ENCODE data around the gene PSKH1. TPM values are rescaled to one million over a fixed set of nuclear protein-coding genes. Genes with fewer than 3 reads are reported as not detected.

Gene PSKH1
- polyA plus RNA-seq, 2 of the 4 experiments (the other 2 are of a cell fraction): 15.1 to 15.8 TPM

DNA sequence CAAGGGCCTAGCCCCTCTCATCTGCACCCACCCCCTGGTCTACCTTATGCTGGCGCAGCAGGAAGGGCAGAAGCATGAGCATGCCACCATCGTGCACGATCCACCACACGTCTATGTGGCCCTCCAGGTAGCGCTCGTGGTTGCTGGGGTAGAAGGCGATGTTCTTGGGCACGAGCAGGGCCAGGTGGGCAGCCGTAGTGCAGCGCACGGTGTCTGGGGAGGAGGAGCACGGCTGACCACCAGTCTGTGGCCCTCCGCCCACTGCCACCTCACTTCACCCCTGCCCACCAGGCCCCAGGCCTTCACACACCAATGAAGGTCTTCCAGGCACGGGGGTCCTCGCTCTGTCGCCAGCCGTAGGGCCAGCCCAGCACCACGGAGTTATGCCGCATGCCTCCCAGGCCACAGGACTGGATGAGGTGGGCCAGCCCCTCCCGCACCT is 53.1 kb downstream of the PSKH1 start:
- TF ChIP-seq ZSCAN20 (CRISPR knock-in tag; IDR thresholded peaks at IDR 0.05) (no peak), BHLHE40 (IDR thresholded peaks at IDR 0.05; ENCODE audit: low read depth, low read length) (no peak), POLR2AphosphoS2 (conservative IDR thresholded peaks at IDR 0.05; ENCODE audit: low read length) (no peak), ZC3H11A (IDR thresholded peaks at IDR 0.05) (no peak), RNF2 (IDR thresholded peaks at IDR 0.05; ENCODE audit: borderline replicate concordance, low read depth) (no peak), POLR2A (IDR thresholded peaks at IDR 0.05; ENCODE audit: low read length) (no peak; the same call in 1 of the 2 replicates), MAZ (IDR thresholded peaks at IDR 0.05; ENCODE audit: borderline replicate concordance, low read depth, low read length) (no peak), GATA3 (IDR thresholded peaks at IDR 0.05; ENCODE audit: borderline replicate concordance) (no peak)
- TF ChIP-seq, protein P1, sequence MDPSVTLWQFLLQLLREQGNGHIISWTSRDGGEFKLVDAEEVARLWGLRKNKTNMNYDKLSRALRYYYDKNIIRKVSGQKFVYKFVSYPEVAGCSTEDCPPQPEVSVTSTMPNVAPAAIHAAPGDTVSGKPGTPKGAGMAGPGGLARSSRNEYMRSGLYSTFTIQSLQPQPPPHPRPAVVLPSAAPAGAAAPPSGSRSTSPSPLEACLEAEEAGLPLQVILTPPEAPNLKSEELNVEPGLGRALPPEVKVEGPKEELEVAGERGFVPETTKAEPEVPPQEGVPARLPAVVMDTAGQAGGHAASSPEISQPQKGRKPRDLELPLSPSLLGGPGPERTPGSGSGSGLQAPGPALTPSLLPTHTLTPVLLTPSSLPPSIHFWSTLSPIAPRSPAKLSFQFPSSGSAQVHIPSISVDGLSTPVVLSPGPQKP (IDR thresholded peaks at IDR 0.05; ENCODE audit: low read depth, low read length): no peak
- TF ChIP-seq, protein P2, sequence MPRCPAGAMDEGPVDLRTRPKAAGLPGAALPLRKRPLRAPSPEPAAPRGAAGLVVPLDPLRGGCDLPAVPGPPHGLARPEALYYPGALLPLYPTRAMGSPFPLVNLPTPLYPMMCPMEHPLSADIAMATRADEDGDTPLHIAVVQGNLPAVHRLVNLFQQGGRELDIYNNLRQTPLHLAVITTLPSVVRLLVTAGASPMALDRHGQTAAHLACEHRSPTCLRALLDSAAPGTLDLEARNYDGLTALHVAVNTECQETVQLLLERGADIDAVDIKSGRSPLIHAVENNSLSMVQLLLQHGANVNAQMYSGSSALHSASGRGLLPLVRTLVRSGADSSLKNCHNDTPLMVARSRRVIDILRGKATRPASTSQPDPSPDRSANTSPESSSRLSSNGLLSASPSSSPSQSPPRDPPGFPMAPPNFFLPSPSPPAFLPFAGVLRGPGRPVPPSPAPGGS (IDR thresholded peaks at IDR 0.05): no peak
- TF ChIP-seq, protein P3, sequence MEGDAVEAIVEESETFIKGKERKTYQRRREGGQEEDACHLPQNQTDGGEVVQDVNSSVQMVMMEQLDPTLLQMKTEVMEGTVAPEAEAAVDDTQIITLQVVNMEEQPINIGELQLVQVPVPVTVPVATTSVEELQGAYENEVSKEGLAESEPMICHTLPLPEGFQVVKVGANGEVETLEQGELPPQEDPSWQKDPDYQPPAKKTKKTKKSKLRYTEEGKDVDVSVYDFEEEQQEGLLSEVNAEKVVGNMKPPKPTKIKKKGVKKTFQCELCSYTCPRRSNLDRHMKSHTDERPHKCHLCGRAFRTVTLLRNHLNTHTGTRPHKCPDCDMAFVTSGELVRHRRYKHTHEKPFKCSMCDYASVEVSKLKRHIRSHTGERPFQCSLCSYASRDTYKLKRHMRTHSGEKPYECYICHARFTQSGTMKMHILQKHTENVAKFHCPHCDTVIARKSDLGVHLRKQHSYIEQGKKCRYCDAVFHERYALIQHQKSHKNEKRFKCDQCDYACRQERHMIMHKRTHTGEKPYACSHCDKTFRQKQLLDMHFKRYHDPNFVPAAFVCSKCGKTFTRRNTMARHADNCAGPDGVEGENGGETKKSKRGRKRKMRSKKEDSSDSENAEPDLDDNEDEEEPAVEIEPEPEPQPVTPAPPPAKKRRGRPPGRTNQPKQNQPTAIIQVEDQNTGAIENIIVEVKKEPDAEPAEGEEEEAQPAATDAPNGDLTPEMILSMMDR (IDR thresholded peaks at IDR 0.05): no peak
- ChIA-PET CTCF (interaction anchor here (1.4 to 6.3 kb wide), 2 partner anchors 10 to 283 kb away, joined by 3 to 29 read pairs; partner anchors contain the start of gene PSMB10), POLR2A (interaction anchor here (1.2 kb wide), 1 partner anchor 9 kb away, joined by 4 read pairs; the partner anchor contains the start of gene PSMB10)
- 90% methylated on average over 11 of the region's 20 CpGs for WGBS (ENCODE audit: missing lambda C conversion rate)
- Histone ChIP-seq H3K4me2 (no peak overlapping the region), H3K9me3 (no peaks in the 10 kb centered on the region), H3K4me3 (no peak overlapping the region), H3K4me1 (no peaks in the 10 kb centered on the region), H3K27ac (no peak overlapping the region)
- no peak for DNase-seq (ENCODE audit: low read depth in 1 of 2, low spot score in 1 of 2)
- ATAC-seq: no peak
- FAIRE-seq: no peak

DNA sequence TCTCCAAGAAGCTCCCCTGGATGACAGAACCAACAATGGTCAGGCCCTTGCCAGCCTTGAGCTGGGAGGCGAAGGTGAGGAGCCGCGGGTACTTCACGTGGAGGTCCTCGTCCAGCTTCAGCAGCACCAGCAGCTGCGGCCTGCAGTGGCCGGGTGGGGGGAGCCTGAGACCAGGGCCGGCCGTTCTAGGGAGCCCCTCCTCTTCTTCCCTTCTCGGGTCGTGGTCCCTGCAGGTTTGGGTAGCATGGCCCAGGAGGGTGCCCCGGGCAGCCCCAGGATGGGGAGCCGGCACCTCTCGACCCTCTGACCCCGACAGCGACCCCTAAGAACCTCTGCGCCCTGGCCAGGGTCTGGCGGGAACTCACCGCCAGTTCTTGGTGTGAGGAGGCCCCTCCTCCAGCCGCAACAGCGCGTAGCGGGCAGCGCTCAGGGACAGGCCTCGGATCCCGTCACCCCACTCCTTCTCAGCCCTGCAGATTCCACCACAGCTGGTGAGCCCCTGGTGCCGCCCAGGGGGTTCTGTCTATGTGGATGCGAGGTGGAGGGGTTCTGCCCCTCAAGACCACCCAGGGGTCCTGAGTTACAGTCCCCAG is 54.0 kb downstream of the PSKH1 start:
- no peak overlapping the region for H3K4me2 ChIP-seq
- no peak overlapping the region for H3K4me3 ChIP-seq
- H3K4me1 ChIP-seq: no peaks in the 10 kb centered on the region
- no peak overlapping the region for H3K27ac ChIP-seq
- no peaks in the 10 kb centered on the region for H3K9me3 ChIP-seq
- no peak for DNase-seq (ENCODE audit: low read depth in 1 of 2, low spot score in 1 of 2)
- ATAC-seq: no peak
- FAIRE-seq: no peak
- ChIA-PET POLR2A (interaction anchor here (1.2 kb wide), 1 partner anchor 10 kb away, joined by 4 read pairs; the partner anchor contains the start of gene PSMB10), CTCF (interaction anchor here (0.6 to 6.3 kb wide), 4 partner anchors 11 to 284 kb away, joined by 3 to 29 read pairs (median 4); partner anchors contain the start of gene PSMB10)
- WGBS (ENCODE audit: missing lambda C conversion rate): 94% methylated on average over 25 of the region's 28 CpGs
- no peak for TF ChIP-seq CBX8 (IDR thresholded peaks at IDR 0.05)
- TF ChIP-seq HOXA7 (CRISPR knock-in tag; IDR thresholded peaks at IDR 0.05): no peak
- no peak for TF ChIP-seq MAFK (IDR thresholded peaks at IDR 0.05; ENCODE audit: partially characterized antibody)
- no peak for TF ChIP-seq CHD2 (IDR thresholded peaks at IDR 0.05; ENCODE audit: low read length, partially characterized antibody)
- no peak for TF ChIP-seq GATA3 (IDR thresholded peaks at IDR 0.05; ENCODE audit: borderline replicate concordance)
- TF ChIP-seq PHF8 (IDR thresholded peaks at IDR 0.05; ENCODE audit: borderline replicate concordance, low read depth): no peak
- no peak for TF ChIP-seq HEYL (CRISPR knock-in tag; IDR thresholded peaks at IDR 0.05)
- TF ChIP-seq, protein P4, sequence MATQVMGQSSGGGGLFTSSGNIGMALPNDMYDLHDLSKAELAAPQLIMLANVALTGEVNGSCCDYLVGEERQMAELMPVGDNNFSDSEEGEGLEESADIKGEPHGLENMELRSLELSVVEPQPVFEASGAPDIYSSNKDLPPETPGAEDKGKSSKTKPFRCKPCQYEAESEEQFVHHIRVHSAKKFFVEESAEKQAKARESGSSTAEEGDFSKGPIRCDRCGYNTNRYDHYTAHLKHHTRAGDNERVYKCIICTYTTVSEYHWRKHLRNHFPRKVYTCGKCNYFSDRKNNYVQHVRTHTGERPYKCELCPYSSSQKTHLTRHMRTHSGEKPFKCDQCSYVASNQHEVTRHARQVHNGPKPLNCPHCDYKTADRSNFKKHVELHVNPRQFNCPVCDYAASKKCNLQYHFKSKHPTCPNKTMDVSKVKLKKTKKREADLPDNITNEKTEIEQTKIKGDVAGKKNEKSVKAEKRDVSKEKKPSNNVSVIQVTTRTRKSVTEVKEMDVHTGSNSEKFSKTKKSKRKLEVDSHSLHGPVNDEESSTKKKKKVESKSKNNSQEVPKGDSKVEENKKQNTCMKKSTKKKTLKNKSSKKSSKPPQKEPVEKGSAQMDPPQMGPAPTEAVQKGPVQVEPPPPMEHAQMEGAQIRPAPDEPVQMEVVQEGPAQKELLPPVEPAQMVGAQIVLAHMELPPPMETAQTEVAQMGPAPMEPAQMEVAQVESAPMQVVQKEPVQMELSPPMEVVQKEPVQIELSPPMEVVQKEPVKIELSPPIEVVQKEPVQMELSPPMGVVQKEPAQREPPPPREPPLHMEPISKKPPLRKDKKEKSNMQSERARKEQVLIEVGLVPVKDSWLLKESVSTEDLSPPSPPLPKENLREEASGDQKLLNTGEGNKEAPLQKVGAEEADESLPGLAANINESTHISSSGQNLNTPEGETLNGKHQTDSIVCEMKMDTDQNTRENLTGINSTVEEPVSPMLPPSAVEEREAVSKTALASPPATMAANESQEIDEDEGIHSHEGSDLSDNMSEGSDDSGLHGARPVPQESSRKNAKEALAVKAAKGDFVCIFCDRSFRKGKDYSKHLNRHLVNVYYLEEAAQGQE (IDR thresholded peaks at IDR 0.05): no peak
- TF ChIP-seq, protein P5, sequence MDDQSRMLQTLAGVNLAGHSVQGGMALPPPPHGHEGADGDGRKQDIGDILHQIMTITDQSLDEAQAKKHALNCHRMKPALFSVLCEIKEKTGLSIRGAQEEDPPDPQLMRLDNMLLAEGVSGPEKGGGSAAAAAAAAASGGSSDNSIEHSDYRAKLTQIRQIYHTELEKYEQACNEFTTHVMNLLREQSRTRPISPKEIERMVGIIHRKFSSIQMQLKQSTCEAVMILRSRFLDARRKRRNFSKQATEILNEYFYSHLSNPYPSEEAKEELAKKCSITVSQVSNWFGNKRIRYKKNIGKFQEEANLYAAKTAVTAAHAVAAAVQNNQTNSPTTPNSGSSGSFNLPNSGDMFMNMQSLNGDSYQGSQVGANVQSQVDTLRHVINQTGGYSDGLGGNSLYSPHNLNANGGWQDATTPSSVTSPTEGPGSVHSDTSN (IDR thresholded peaks at IDR 0.05): no peak
- TF ChIP-seq KDM1A (IDR thresholded peaks at IDR 0.05; ENCODE audit: low read depth): no peak
- TF ChIP-seq RCOR1 (IDR thresholded peaks at IDR 0.05; ENCODE audit: low read depth, low read length): no peak
- no peak for TF ChIP-seq TP53 (CRISPR knock-in tag; IDR thresholded peaks at IDR 0.05)
- TF ChIP-seq, protein P6, sequence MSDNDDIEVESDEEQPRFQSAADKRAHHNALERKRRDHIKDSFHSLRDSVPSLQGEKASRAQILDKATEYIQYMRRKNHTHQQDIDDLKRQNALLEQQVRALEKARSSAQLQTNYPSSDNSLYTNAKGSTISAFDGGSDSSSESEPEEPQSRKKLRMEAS (IDR thresholded peaks at IDR 0.05): no peak
- no peak for TF ChIP-seq NFE2L2 (conservative IDR thresholded peaks at IDR 0.05; ENCODE audit: low read length)
- no peak for TF ChIP-seq NR3C1 (IDR thresholded peaks at IDR 0.05)
- TF ChIP-seq NPAS2 (CRISPR knock-in tag; IDR thresholded peaks at IDR 0.05; ENCODE audit: borderline replicate concordance): no peak
- no peak for TF ChIP-seq POLR2AphosphoS2 (conservative IDR thresholded peaks at IDR 0.05; ENCODE audit: low read length)
- TF ChIP-seq SMC3 (IDR thresholded peaks at IDR 0.05): no peak
